ENCODE measurements around the gene GFY.

GRCh38 chr19:49422407-49423070 is 2.6 kb upstream of the GFY start:
- TF ChIP-seq, protein P1, sequence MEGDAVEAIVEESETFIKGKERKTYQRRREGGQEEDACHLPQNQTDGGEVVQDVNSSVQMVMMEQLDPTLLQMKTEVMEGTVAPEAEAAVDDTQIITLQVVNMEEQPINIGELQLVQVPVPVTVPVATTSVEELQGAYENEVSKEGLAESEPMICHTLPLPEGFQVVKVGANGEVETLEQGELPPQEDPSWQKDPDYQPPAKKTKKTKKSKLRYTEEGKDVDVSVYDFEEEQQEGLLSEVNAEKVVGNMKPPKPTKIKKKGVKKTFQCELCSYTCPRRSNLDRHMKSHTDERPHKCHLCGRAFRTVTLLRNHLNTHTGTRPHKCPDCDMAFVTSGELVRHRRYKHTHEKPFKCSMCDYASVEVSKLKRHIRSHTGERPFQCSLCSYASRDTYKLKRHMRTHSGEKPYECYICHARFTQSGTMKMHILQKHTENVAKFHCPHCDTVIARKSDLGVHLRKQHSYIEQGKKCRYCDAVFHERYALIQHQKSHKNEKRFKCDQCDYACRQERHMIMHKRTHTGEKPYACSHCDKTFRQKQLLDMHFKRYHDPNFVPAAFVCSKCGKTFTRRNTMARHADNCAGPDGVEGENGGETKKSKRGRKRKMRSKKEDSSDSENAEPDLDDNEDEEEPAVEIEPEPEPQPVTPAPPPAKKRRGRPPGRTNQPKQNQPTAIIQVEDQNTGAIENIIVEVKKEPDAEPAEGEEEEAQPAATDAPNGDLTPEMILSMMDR (IDR thresholded peaks at IDR 0.05; ENCODE audit: poor library complexity, severe bottlenecking): peak; percentile 76
- TF ChIP-seq EZH2 (IDR thresholded peaks at IDR 0.05; ENCODE audit: borderline replicate concordance, insufficient read depth, low read length, poor library complexity, severe bottlenecking) (no peak), MXI1 (conservative IDR thresholded peaks at IDR 0.05; ENCODE audit: poor library complexity, severe bottlenecking) (no peak), SMC3 (conservative IDR thresholded peaks at IDR 0.05; ENCODE audit: poor library complexity) (no peak), REST (IDR thresholded peaks at IDR 0.05; ENCODE audit: borderline replicate concordance) (no peak), POLR2AphosphoS5 (IDR thresholded peaks at IDR 0.05) (no peak), EP300 (conservative IDR thresholded peaks at IDR 0.05; ENCODE audit: poor library complexity, severe bottlenecking) (no peak), RAD21 (conservative IDR thresholded peaks at IDR 0.05) (peak; percentile 29)
